ENCODE measurements around the gene AFG1L.

AFG1L gene

GRCh38 chr6:108550256-108550655 is 255.4 kb downstream of the AFG1L start:
- H3K4me1 ChIP-seq (ENCODE audit: insufficient read depth, insufficient read length), result no peaks in the 10 kb centered on the region
- H3K36me3 ChIP-seq (ENCODE audit: insufficient read depth, insufficient read length, low read length), result no peaks in the 10 kb centered on the region
- H3K4me3 ChIP-seq (ENCODE audit: insufficient read length, low read depth), result no peak overlapping the region
- no peaks in the 10 kb centered on the region for H3K9me3 ChIP-seq (ENCODE audit: insufficient read depth, low read length)
- H3K27me3 ChIP-seq (ENCODE audit: insufficient read depth, insufficient read length), result peaks cover under 1% of the 10 kb centered on the region
- TF ChIP-seq ZNF274 (IDR thresholded peaks at IDR 0.05; ENCODE audit: low read depth, low read length) (no peak), YY1 (IDR thresholded peaks at IDR 0.05; ENCODE audit: insufficient read depth, insufficient read length) (no peak), SUZ12 (IDR thresholded peaks at IDR 0.05; ENCODE audit: extremely low read depth, insufficient read depth, insufficient read length) (no peak)
- H3K9ac ChIP-seq (ENCODE audit: insufficient read length, low read depth), result no peak overlapping the region
- no peak for DNase-seq (ENCODE audit: low read depth, low spot score)

DNA sequence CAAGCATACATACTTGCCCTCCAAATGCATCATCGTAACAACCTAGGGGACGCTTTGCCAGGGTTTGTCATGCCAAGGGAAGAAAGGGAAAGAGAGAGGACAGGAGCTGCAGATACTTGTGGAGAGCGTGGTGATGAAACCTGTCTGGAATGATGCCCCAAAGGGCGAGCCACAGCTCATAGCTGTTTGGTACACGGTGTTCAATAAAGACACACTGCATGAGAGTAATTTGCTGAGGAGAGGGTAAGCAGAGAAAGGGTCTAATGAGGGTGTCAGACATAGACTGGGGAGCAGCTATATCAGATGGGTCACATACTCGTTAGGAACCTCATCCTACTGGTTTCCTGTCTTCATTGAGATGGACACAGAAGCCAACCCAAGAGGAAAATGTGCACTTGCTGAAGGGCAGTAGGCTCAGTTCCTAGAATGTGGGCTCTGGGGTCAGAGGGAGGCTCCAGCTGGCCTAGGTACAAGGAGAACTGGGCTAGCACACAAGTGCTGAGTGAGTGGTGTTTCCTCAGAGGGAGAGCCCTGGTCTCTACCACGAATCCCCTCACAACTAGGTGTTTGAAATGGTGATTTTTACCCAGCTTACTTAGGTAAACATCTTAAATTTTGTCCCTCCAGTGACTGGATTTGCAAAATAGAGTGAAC is 260.7 kb downstream of the AFG1L start:
- Histone ChIP-seq H3K27me3 (ENCODE audit: insufficient read depth, insufficient read length) (peaks cover 11% of the 10 kb centered on the region), H3K4me3 (ENCODE audit: insufficient read length, low read depth) (no peak overlapping the region), H3K4me1 (ENCODE audit: insufficient read depth, insufficient read length) (no peaks in the 10 kb centered on the region), H3K36me3 (ENCODE audit: insufficient read depth, insufficient read length, low read length) (no peaks in the 10 kb centered on the region), H3K9ac (ENCODE audit: insufficient read length, low read depth) (no peak overlapping the region), H3K9me3 (ENCODE audit: insufficient read depth, low read length) (no peaks in the 10 kb centered on the region)
- no peak for DNase-seq (ENCODE audit: low read depth, low spot score)
- TF ChIP-seq ZNF274 (IDR thresholded peaks at IDR 0.05; ENCODE audit: low read depth, low read length) (no peak), SUZ12 (IDR thresholded peaks at IDR 0.05; ENCODE audit: extremely low read depth, insufficient read depth, insufficient read length) (no peak)

DNA sequence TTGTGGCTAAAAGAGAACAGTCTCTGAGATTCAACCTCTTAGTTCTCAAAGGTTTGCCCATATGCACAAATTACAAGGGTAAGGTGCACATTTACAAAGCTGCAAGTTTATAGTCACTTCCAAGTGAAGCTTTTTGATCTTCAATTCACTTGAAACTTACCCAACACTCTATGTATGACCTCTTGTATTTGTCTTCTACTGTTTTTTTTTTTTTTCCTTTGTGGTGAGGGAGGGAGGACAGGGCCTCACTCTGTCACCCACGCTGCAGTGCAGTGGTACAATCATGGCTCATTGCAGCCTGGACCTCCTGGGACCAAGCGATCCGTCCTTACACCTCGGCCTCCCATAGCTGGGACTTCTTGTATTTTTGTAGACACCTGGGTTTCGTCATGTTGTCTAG is 261.4 kb downstream of the AFG1L start:
- TF ChIP-seq YY1 (IDR thresholded peaks at IDR 0.05; ENCODE audit: insufficient read depth, insufficient read length), result no peak
- no peak for TF ChIP-seq SUZ12 (IDR thresholded peaks at IDR 0.05; ENCODE audit: extremely low read depth, insufficient read depth, insufficient read length)
- TF ChIP-seq ZNF274 (IDR thresholded peaks at IDR 0.05; ENCODE audit: low read depth, low read length), result no peak
- Histone ChIP-seq H3K27me3 (ENCODE audit: insufficient read depth, insufficient read length) (peaks cover 11% of the 10 kb centered on the region), H3K9me3 (ENCODE audit: insufficient read depth, low read length) (no peaks in the 10 kb centered on the region), H3K36me3 (ENCODE audit: insufficient read depth, insufficient read length, low read length) (no peaks in the 10 kb centered on the region), H3K4me1 (ENCODE audit: insufficient read depth, insufficient read length) (no peaks in the 10 kb centered on the region), H3K9ac (ENCODE audit: insufficient read length, low read depth) (no peak overlapping the region), H3K4me3 (ENCODE audit: insufficient read length, low read depth) (no peak overlapping the region)
- DNase-seq (ENCODE audit: low read depth, low spot score), result no peak

DNA sequence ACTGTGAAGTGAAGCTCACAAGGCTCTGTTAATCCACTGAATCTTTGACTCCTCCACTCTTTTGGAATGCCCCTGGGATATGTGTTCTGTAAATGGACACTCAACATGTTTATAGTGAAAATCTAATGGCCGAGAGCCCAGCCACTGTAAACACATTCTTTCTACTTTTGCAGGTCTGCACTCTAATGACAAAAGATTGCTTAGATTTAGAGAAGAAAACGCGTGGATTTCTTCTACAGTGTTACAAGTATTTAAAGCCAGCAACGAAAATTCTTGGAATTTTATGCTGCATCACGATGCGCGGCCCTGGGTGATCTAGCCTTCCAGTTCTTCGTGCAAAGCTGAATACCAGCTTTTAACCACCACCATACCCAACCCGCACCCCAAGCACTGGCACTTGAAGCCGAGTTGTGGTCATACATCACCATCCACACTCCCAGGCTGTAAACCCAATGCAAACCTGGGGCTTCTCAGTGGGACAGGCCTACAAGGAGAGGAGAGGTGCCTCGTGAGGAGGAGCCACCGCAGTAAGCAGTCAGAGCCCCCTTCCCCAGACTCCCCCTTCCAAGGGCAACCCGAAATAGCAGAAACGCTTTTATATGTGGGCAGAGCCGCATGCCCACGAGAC is 262.1 kb downstream of the AFG1L start:
- Histone ChIP-seq H3K9me3 (ENCODE audit: insufficient read depth, low read length) (no peaks in the 10 kb centered on the region), H3K27me3 (ENCODE audit: insufficient read depth, insufficient read length) (peaks cover 17% of the 10 kb centered on the region), H3K4me3 (ENCODE audit: insufficient read length, low read depth) (peak overlapping the region; percentile 59), H3K36me3 (ENCODE audit: insufficient read depth, insufficient read length, low read length) (no peaks in the 10 kb centered on the region), H3K4me1 (ENCODE audit: insufficient read depth, insufficient read length) (no peaks in the 10 kb centered on the region), H3K9ac (ENCODE audit: insufficient read length, low read depth) (peak overlapping the region; percentile 73)
- DNase-seq (ENCODE audit: low read depth, low spot score), result no peak
- no peak for TF ChIP-seq SUZ12 (IDR thresholded peaks at IDR 0.05; ENCODE audit: extremely low read depth, insufficient read depth, insufficient read length)
- no peak for TF ChIP-seq YY1 (IDR thresholded peaks at IDR 0.05; ENCODE audit: insufficient read depth, insufficient read length)
- no peak for TF ChIP-seq ZNF274 (IDR thresholded peaks at IDR 0.05; ENCODE audit: low read depth, low read length)

- Histone ChIP-seq H3K9me3 (ENCODE audit: insufficient read depth, low read length) (no peaks in the 10 kb centered on the region), H3K36me3 (ENCODE audit: insufficient read depth, insufficient read length, low read length) (no peaks in the 10 kb centered on the region), H3K4me1 (ENCODE audit: insufficient read depth, insufficient read length) (no peaks in the 10 kb centered on the region), H3K9ac (ENCODE audit: insufficient read length, low read depth) (peak overlapping the region; percentile 73), H3K27me3 (ENCODE audit: insufficient read depth, insufficient read length) (peaks cover 24% of the 10 kb centered on the region), H3K4me3 (ENCODE audit: insufficient read length, low read depth) (peak overlapping the region; percentile 59)
- TF ChIP-seq ZNF274 (IDR thresholded peaks at IDR 0.05; ENCODE audit: low read depth, low read length), result no peak
- TF ChIP-seq SUZ12 (IDR thresholded peaks at IDR 0.05; ENCODE audit: extremely low read depth, insufficient read depth, insufficient read length), result no peak
- DNase-seq (ENCODE audit: low read depth, low spot score), result no peak
Measured at GRCh38 chr6:108557494-108558371, 262.9 kb downstream of the AFG1L start.

DNA sequence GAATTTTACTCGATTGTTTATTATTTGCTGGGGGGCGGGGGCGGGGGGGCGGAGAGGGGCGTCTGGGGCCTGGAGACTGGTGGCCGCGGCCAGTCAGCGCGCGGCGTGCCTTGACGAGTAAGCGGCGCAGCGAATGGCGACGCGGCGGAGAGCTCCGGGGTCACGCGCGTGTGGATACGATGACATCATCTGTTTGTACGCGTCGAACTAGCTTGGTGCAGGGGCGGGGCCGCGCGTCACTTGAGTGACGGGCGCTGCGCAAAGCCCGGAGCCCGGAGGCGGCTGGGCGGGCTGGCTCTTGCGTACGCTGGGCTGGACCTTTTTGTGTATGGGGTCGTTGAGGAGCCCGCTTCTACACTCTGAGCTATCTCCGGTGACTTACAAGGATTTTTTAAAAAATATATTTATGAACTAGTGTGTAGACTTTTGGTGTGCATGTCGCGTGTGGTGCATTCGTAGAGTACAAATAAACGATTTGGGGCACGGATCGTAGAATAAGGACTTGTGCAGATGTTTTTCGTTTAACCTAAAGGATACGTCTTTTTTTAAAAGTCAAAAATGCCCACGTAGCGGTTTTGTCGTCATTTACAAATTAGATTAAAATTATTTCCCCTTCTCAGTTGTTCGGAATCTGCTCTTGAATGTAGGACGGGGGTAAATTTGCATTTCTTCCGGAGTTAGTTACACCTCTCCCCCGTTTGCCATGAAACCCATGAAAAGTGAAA is 263.7 kb downstream of the AFG1L start:
- TF ChIP-seq SUZ12 (IDR thresholded peaks at IDR 0.05; ENCODE audit: extremely low read depth, insufficient read depth, insufficient read length) (no peak), ZNF274 (IDR thresholded peaks at IDR 0.05; ENCODE audit: low read depth, low read length) (no peak)
- no peaks in the 10 kb centered on the region for H3K9me3 ChIP-seq (ENCODE audit: insufficient read depth, low read length)
- H3K9ac ChIP-seq (ENCODE audit: insufficient read length, low read depth), result peak overlapping the region; percentile 72
- H3K27me3 ChIP-seq (ENCODE audit: insufficient read depth, insufficient read length), result peaks cover 29% of the 10 kb centered on the region
- peak overlapping the region; percentile 75 for H3K4me3 ChIP-seq (ENCODE audit: insufficient read length, low read depth)
- peak; percentile 92 for DNase-seq (ENCODE audit: low read depth, low spot score)
- H3K4me1 ChIP-seq (ENCODE audit: insufficient read depth, insufficient read length), result no peaks in the 10 kb centered on the region
- H3K36me3 ChIP-seq (ENCODE audit: insufficient read depth, insufficient read length, low read length), result no peaks in the 10 kb centered on the region
